WERI-Rb-1 (cell line): Measurements from ENCODE around the gene GBX2.

Source experiments
- DNase-seq: peaks from one replicate; pipeline ENCODE4 v3.0.0-alpha.2; 2020
- H3K27ac ChIP-seq: fragments of 250-450 bp; sonication (Bioruptor Pico); 2 replicates; pipeline ENCODE4 v1.5.1; 2020; ENCODE audit warnings: mild to moderate bottlenecking, moderate library complexity
- H3K27me3 ChIP-seq: fragments of 250-450 bp; sonication (Bioruptor Pico); 2 replicates; pipeline ENCODE4 v1.5.1; 2021; ENCODE audit warnings: mild to moderate bottlenecking, low read depth, moderate library complexity; ENCODE audit not compliant: insufficient read depth, severe bottlenecking
- H3K36me3 ChIP-seq: fragments of 250-450 bp; sonication (Bioruptor Pico); 2 replicates; pipeline ENCODE4 v1.5.1; 2020; ENCODE audit warnings: mild to moderate bottlenecking, moderate library complexity
- H3K4me3 ChIP-seq: 2 replicates; pipeline ENCODE4 v1.5.1; 2011; ENCODE audit warnings: low read depth, mild to moderate bottlenecking, control low read depth, low read length
- H3K9me3 ChIP-seq: fragments of 250-450 bp; sonication (Bioruptor Pico); 2 replicates; pipeline ENCODE4 v1.5.1; 2021; ENCODE audit warnings: mild to moderate bottlenecking, moderate library complexity; ENCODE audit not compliant: severe bottlenecking
- CTCF ChIP-seq: IDR thresholded peaks from 2 replicates; pipeline ENCODE4 v1.5.1; 2011; ENCODE audit warnings: low read depth, mild to moderate bottlenecking, control low read depth, inconsistent platforms, low read length

GBX2 gene

DNA sequence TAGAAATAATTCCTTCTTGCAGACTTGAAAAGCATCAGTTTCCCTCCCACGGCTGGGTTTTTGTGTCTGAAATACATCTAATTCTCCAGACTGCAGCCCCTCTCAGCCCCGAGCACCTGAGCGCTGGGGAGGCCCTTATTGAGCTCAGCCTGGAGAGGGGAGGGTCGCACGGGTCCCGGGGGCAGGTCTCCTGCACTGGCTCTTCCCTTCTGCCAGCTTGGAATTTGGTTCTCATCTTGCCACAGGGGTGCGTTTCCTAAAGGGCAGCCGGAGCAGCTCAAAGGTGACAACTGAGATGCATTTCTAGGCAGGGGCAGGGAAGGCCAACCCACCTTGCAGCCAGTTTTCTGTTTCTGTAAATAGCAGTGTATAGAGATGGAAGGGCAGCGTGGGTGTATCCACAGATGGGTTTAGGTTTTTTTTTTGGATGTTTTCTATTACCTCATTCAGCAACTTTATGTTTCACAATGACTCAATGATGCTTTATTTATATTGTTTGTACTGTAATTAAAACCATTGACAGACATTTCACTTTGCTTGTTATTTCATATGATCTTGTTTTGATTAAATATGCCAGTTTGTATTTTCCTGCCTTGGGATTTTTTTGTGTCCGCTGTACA, 37.0 kb downstream of the GBX2 start:
- no peak overlapping the region for H3K4me3 ChIP-seq
- peaks cover 15% of the 10 kb centered on the region for H3K36me3 ChIP-seq
- TF ChIP-seq CTCF: no peak

GRCh38 chr2:236130349-236130998, 37.7 kb downstream of the GBX2 start:
- Histone ChIP-seq H3K27me3 (no peaks in the 10 kb centered on the region), H3K27ac (no peak overlapping the region), H3K9me3 (no peaks in the 10 kb centered on the region), H3K36me3 (peaks cover 22% of the 10 kb centered on the region), H3K4me3 (no peak overlapping the region)
- no peak for DNase-seq
- TF ChIP-seq CTCF: no peak

More for the DNA sequence above, 37.0 kb downstream of the GBX2 start:
- H3K9me3 ChIP-seq: no peaks in the 10 kb centered on the region
- H3K27me3 ChIP-seq: no peaks in the 10 kb centered on the region
- H3K27ac ChIP-seq: no peak overlapping the region
- DNase-seq: no peak

DNA sequence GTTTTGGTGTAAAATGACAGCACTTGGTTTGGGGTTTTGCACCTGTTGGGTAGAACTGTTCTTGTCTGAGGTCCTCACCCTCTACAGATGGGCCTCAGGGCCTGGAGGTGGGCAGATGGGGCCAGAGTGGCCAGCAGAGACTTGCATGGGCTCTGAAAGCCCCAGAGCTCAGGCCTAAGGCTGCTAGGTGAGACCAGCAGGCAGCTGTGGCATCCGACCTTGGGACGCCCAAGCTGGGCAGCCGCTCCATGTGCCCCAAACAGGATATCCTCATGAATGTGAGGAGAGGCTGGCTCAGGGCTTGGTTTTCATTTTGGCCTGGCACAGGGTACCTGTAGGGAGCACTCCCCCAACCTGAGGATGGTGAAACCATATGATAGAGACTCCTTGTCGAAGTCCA, 38.3 kb downstream of the GBX2 start:
- Histone ChIP-seq H3K36me3 (peaks cover 27% of the 10 kb centered on the region), H3K27me3 (no peaks in the 10 kb centered on the region)

DNA sequence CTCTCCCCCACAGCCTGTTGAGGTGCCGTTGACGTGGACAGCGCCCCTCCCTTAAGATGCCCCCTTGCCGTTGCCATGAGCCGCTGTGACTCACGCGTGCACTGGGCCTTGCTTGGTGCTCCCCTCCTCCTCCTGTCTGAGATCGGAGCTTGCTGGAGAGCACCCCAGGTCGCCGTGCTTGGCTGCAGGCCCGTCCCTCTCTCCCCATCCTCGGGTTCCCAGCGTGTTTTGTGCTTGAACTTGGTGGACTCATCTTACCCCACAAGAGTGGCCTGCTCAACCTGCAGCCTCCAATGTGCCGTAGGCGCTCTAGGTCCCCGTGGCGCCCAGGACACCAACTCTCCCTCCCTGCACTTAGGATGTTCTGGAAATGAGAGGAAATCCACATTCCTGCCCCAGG, 39.9 kb downstream of the GBX2 start:
- TF ChIP-seq CTCF: no peak
- Histone ChIP-seq H3K4me3 (no peak overlapping the region), H3K36me3 (peaks cover 35% of the 10 kb centered on the region), H3K27me3 (no peaks in the 10 kb centered on the region), H3K27ac (no peak overlapping the region), H3K9me3 (no peaks in the 10 kb centered on the region)
- DNase-seq: no peak

More for the DNA sequence above, 38.3 kb downstream of the GBX2 start:
- Histone ChIP-seq H3K4me3 (no peak overlapping the region), H3K27ac (no peak overlapping the region), H3K9me3 (no peaks in the 10 kb centered on the region)
- no peak for TF ChIP-seq CTCF
- DNase-seq: no peak

DNA sequence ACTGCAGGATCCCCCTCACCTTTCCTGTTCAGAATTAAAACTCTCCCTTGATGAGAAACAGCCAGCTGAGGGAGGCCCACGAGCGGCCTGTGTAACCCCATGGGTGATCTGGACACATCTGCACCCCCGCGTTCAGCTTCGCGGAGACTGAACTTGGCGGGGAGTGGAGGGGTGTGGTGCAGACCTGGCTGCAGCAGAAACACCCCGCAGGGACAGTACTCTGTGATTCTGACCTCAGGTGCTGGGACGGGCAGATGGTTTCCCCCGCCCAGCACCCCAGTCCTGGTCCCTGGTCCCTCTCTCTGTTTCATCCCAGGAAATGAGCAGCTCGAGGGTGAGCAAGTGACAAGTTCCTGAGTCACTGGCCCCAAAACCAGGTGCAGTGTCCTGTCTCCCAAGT, 41.2 kb downstream of the GBX2 start:
- no peak overlapping the region for H3K4me3 ChIP-seq
- no peak for TF ChIP-seq CTCF
- no peak for DNase-seq
- no peak overlapping the region for H3K27ac ChIP-seq
- H3K9me3 ChIP-seq: no peaks in the 10 kb centered on the region
- peaks cover 36% of the 10 kb centered on the region for H3K36me3 ChIP-seq
- no peaks in the 10 kb centered on the region for H3K27me3 ChIP-seq
